Omental fat pad (tissue), 4 donors: ENCODE measurements around the gene CELF5. TPM values are rescaled to one million over a fixed set of nuclear protein-coding genes. Genes with fewer than 3 reads are reported as not detected.

Source experiments
- ATAC-seq: fragments of 150-250 bp; one replicate; pipeline ENCODE4 v1.9.1; 2016; ENCODE audit warnings: mild to moderate bottlenecking, moderate library complexity; ENCODE audit not compliant: low FRiP score
- DNase-seq: peaks from one replicate; pipeline ENCODE4 v3.0.0-alpha.2; 2019; ENCODE audit warnings: low spot score
- total RNA-seq, 4 donors: library from RNA; depleted of rRNA; stranded (reverse); fragments of >200 nt; gene quantifications; one replicate each; pipeline ENCODE4 v1.1.0, GENCODE V29; 2016
- TF ChIP-seq, protein P1 (sequence below), 3 donors: fragments of 450-650 bp; IDR thresholded peaks; one replicate each; pipeline ENCODE4 v1.5.1; 2016 to 2017; ENCODE audit warnings: antibody characterized with exemption in 3 of 3, mild to moderate bottlenecking in 3 of 3, moderate library complexity in 2 of 3

The CELF5 gene
- total RNA-seq, 4 donors from 2014 or later: not detected

DNA sequence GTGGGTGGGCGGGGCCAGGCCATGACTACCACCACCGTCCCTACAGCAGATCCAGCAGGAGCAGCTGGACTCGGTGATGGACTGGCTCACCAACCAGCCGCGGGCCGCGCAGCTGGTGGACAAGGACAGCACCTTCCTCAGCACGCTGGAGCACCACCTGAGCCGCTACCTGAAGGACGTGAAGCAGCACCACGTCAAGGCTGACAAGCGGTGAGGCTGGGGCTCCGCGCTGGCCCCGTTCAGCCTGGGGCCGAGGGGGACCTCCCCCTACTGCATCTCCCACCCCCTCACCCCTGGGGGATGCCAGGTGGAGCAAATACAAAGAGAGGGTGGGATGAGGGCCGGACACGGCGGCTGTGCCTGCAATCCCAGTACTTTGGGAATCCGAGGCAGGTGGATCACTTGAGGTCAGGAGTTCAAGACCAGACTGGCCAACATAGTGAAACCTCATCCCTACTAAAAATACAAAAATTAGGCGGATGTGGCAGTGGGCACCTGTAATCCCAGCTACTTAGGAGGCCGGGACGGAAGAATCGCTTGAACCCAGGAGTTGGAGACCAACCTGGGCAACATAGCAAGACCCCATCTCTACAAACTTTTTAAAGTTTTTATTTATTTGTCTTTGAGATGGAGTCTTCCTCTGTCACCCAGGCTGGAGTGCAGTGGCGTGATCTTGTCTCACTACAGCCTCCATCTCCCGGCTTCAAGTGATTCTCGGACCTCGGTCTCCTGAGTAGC, 18.1 kb upstream of the CELF5 start:
- no peak for ATAC-seq
- TF ChIP-seq, protein P1, sequence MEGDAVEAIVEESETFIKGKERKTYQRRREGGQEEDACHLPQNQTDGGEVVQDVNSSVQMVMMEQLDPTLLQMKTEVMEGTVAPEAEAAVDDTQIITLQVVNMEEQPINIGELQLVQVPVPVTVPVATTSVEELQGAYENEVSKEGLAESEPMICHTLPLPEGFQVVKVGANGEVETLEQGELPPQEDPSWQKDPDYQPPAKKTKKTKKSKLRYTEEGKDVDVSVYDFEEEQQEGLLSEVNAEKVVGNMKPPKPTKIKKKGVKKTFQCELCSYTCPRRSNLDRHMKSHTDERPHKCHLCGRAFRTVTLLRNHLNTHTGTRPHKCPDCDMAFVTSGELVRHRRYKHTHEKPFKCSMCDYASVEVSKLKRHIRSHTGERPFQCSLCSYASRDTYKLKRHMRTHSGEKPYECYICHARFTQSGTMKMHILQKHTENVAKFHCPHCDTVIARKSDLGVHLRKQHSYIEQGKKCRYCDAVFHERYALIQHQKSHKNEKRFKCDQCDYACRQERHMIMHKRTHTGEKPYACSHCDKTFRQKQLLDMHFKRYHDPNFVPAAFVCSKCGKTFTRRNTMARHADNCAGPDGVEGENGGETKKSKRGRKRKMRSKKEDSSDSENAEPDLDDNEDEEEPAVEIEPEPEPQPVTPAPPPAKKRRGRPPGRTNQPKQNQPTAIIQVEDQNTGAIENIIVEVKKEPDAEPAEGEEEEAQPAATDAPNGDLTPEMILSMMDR (IDR thresholded peaks at IDR 0.05): no peak
- DNase-seq: no peak

DNA sequence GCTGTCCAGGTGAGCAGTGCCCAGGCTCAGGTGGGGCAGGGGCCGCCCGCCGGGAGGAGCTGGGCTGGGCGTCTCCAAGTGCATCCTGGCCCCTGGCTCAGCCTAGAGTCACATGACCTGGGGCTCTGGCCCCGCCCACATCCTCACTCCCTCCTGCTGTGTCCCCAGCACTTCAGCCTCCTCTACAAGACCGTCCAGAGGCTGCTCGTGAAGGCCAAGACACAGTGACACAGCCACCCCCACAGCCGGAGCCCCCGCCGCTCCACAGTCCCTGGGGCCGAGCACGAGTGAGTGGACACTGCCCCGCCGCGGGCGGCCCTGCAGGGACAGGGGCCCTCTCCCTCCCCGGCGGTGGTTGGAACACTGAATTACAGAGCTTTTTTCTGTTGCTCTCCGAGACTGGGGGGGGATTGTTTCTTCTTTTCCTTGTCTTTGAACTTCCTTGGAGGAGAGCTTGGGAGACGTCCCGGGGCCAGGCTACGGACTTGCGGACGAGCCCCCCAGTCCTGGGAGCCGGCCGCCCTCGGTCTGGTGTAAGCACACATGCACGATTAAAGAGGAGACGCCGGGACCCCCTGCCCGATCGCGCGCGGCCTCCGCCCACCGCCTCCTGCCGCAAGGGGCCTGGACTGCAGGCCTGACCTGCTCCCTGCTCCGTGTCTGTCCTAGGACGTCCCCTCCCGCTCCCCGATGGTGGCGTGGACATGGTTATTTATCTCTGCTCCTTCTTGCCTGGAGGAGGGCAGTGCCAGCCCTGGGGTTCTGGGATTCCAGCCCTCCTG, 16.8 kb upstream of the CELF5 start:
- TF ChIP-seq, protein P1 (IDR thresholded peaks at IDR 0.05): no peak
- ATAC-seq (no peak), DNase-seq (no peak)

DNA sequence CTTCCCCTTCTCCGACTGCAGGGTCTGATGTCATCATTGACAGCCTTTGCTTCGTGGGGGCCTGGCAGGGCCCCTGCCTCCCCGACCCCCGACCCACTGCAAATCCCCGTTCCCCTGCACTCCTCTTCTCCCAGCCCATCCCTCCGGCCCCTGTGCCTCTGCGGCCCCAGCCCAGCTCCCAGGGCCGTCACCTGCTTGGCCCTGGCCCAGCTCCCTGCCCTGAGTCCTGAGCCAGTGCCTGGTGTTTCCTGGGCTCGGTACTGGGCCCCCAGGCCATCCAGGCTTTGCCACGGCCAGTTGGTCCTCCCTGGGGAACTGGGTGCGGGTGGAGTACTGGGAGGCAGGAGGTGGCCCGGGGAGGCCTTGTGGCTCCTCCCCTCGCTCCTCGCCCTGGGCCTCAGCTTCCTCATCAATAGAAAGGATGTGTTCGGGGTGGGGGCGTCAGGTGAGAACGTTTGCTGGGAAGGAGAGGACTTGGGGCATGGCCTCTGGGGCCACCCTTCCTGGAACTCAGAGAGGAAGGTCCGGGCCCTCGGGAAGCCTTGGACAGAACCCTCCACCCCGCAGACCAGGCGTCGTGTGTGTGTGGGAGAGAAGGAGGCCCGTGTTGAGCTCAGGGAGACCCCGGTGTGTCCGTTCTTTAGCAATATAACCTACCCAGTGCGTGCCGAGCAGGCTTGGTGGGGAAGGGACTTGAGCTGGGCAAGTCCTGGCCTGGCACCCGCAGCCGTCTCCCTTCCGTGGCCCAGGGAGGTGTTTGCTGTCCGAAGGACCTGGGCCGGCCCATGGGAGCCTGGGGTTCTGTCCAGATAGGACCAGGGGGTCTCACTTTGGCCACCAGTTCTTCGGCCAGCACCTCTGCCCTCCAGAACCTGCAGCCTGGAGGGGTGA, 15.9 kb upstream of the CELF5 start:
- TF ChIP-seq, protein P1 (IDR thresholded peaks at IDR 0.05): no peak

GRCh38 chr19:3210347-3211017, 14.0 kb upstream of the CELF5 start:
- DNase-seq: no peak
- TF ChIP-seq, protein P1 (IDR thresholded peaks at IDR 0.05): no peak
- peak; percentile 40 for ATAC-seq

More for the DNA sequence above, 15.9 kb upstream of the CELF5 start:
- no peak for DNase-seq
- ATAC-seq: no peak

- no peak for ATAC-seq
- TF ChIP-seq, protein P1 (IDR thresholded peaks at IDR 0.05): no peak
- no peak for DNase-seq
Measured at GRCh38 chr19:3211191-3211590, 13.3 kb upstream of the CELF5 start.

- TF ChIP-seq, protein P1 (IDR thresholded peaks at IDR 0.05): no peak
- ATAC-seq: no peak
- no peak for DNase-seq
Measured at GRCh38 chr19:3213159-3213558, 11.3 kb upstream of the CELF5 start.
